COLO668 (cell line): ENCODE data around the gene BORCS6.

Experiments used
- DNase-seq: peaks from one replicate; lab custom pipeline; 2025; ENCODE audit not compliant: unreplicated experiment; lab: John Stamatoyannopoulos, UW

Gene BORCS6

DNA sequence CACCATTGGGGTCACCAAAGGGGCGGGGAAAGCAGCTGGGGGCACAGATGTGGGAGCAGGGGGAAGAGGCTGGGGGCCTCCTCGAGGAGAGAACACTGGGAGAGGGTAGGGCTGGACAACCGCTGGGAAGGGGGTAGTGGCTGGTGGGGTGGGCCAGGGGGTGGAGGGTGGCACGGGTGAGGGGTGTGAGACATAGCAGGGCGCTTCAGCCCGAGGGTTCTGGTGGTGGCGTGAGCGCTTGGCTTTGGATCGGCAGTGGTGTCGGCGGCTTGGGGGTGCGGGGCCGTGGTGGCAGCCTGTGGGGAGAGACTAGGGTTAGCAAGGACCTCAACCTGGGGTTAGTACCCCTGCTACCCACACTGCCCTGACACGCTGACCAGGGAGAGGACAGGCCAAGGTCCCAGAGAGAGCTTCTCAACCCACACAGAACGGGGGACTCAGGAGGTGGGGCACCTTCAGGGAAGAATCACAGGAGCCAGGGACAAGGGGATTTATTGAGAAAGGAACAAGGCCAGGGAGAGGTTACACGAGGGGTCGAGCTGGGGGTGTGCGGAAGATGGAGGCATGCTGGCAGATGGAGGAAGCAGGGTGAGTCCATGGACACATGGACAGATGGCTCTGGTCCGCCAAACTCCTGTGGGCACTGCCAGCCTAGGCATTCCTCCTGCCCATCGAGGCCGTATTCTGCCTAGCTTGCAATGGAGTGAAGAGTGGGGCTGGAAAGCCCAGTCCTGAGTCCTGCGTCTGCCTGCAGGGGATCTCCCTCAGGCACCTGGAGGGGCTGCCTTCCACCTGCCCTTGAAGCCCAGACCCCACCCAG, 46.2 kb downstream of the BORCS6 start:
- no peak for DNase-seq

- no peak for DNase-seq
Measured at GRCh38 chr17:8142887-8143580, 46.9 kb downstream of the BORCS6 start.

GRCh38 chr17:8142158-8142886, 47.7 kb downstream of the BORCS6 start:
- DNase-seq: no peak

GRCh38 chr17:8141741-8142140, 48.2 kb downstream of the BORCS6 start:
- DNase-seq: no peak

DNA sequence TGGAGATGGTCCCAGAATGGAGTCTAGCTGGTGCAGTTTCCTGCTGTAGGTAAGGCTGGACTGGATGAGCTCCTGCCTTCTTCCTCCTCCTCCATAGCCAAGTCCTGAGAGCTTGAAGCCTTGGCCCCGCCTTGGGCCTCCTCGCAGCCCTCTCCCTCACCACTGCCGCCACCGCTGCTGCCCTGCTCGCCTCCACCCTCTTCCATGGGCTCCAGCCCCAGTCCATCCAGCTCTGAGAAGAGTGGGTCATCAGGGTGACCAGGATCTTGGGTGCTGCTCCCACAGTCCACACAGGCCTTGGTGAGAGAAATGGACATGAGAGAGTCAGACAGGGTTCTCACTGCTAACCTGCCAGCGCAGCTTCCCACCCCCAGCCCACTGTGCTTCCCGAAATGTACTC, 48.9 kb downstream of the BORCS6 start:
- no peak for DNase-seq

DNA sequence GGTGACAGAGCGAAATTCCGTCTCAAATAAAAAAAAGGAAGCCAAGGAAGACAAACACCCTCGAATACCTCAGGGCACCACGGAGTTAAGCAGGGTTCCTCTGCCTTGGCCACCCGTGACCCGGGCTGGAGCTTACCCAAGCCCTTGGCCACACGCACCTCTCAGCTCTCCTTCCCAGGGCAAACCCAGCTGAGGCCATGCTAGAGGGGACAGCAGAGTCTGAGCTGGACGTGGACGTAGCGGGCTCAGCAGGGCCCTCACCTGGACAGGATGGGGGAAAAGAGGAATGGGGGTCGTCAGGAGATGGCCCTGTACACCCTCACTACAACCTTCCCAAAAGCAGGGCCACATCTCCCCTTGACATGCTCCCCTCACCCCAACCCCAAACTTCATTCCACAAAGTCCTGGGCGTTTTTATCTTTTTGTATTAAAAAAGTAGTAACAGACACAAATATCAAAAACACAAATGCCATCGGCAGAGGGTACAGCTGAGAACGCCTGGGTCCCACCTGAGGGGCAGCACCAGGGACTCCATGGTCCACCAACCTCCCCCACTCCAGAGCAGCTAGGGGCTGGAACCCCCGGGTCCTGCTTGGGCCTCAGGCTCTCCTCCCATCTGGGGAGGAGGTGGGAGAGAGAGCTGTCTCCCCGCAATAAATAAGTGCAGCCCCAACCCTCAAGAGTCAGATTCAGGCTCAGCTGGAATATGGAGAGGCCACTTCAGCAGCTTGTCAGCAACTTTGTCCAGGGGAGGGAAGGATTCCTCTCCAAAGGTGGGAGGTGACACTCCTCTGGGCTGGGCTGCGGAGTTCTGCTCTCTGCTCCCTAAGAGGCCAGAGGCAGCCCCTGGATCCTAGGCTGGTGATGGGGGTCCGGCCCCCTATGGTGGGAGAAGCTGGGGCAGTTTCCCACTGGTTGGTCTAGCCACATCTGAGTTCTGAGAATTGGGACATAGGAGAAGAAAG, 49.6 kb downstream of the BORCS6 start:
- no peak for DNase-seq

DNA sequence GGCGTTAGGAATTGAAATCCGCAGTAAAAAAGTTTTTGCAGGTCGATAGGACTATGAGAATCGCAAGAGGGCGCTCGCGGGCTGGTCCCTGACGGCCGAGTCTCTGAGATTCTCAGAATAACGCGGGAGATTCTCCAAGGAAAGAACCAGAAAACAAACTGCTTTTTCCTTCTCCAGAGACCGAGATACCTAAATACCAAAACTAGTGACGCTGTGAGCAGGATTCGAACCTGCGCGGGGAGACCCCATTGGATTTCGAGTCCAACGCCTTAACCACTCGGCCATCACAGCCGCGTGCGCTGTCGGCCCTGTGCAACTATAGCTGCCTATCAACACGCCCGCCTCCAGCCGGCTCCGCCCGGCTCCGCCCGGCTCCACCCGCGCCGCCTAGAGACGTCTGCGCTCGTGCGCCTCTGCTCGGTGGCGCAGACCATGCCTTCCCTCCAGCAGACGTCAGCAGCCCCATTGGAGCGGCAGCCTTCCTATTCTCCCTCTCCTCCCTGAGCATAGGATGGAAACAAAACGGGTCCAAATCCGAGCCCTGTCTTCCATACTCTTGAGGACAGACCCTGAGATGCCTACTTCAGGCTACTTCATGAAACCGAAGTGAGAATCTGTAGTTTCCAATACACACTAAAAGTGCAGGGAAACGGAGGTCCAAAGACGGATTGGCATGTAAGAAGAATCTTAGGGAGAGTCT, 51.2 kb downstream of the BORCS6 start:
- DNase-seq: peak; percentile 90

- no peak for DNase-seq
Measured at GRCh38 chr17:8138374-8138671, 51.7 kb downstream of the BORCS6 start.
